HuH-7.5 (cell line): ENCODE results near the gene LSP1.

Experiments
- DNase-seq: peaks from one replicate; pipeline ENCODE4 v3.0.0; 2011; ENCODE audit warnings: low spot score

Gene LSP1

GRCh38 chr11:1890856-1891830 is 38.3 kb downstream of the LSP1 start:
- DNase-seq, result no peak

- DNase-seq, result no peak
These were observed 38.9 kb downstream of the LSP1 start, which contains the start of gene PRR33 for GRCh38 chr11:1891831-1892115. Gene PRR33, minus strand, starts transcription at chr11:1891895. Its CDS starts 1,311 bp downstream, at chr11:1890584.

- DNase-seq, result no peak
These were observed 39.2 kb downstream of the LSP1 start for GRCh38 chr11:1892116-1892515.

GRCh38 chr11:1892558-1892957 is 39.7 kb downstream of the LSP1 start:
- no peak for DNase-seq

- no peak for DNase-seq
These were observed 40.9 kb downstream of the LSP1 start for GRCh38 chr11:1893581-1894359.

GRCh38 chr11:1894759-1895158 is 41.9 kb downstream of the LSP1 start:
- DNase-seq, result no peak

- DNase-seq, result no peak
These were observed 43.6 kb downstream of the LSP1 start for GRCh38 chr11:1896468-1896867.

- no peak for DNase-seq
These were observed 44.0 kb downstream of the LSP1 start for GRCh38 chr11:1896923-1897322.

- DNase-seq, result no peak
These were observed 46.2 kb downstream of the LSP1 start for GRCh38 chr11:1899090-1899489.

GRCh38 chr11:1899686-1900085 is 46.8 kb downstream of the LSP1 start:
- no peak for DNase-seq

- no peak for DNase-seq
These were observed 53.3 kb downstream of the LSP1 start for GRCh38 chr11:1906181-1906580.

GRCh38 chr11:1906611-1907423 is 53.9 kb downstream of the LSP1 start:
- DNase-seq, result no peak

GRCh38 chr11:1908618-1909017 is 55.7 kb downstream of the LSP1 start:
- DNase-seq, result no peak

GRCh38 chr11:1909524-1909923 is 56.6 kb downstream of the LSP1 start:
- DNase-seq, result no peak

GRCh38 chr11:1912289-1912878 is 59.5 kb downstream of the LSP1 start:
- DNase-seq, result no peak

GRCh38 chr11:1913271-1914060 is 60.6 kb downstream of the LSP1 start:
- DNase-seq, result no peak

GRCh38 chr11:1915795-1916131 is 62.9 kb downstream of the LSP1 start:
- DNase-seq, result no peak

- no peak for DNase-seq
These were observed 63.5 kb downstream of the LSP1 start for GRCh38 chr11:1916132-1916985.

- no peak for DNase-seq
These were observed 64.2 kb downstream of the LSP1 start for GRCh38 chr11:1916986-1917522.
